Ishikawa (cell line): ENCODE results near the gene MYBPC2.

Experiments
- CEBPB ChIP-seq: IDR thresholded peaks from 2 replicates; pipeline ENCODE4 v1.6.1; 2012
- CREB1 ChIP-seq: IDR thresholded peaks from 2 replicates; pipeline ENCODE4 v1.6.1; 2012; ENCODE audit warnings: low read depth
- EGR1 ChIP-seq: IDR thresholded peaks from 2 replicates; pipeline ENCODE4 v1.6.1; 2012
- EP300 ChIP-seq: IDR thresholded peaks from 2 replicates; pipeline ENCODE4 v1.6.1; 2012; ENCODE audit warnings: borderline replicate concordance
- FOXM1 ChIP-seq: IDR thresholded peaks from 2 replicates; pipeline ENCODE4 v1.6.1; 2012; ENCODE audit warnings: low read depth, borderline replicate concordance
- NFIC ChIP-seq: IDR thresholded peaks from 2 replicates; pipeline ENCODE4 v1.6.1; 2012
- RAD21 ChIP-seq: IDR thresholded peaks from 2 replicates; pipeline ENCODE4 v1.6.1; 2012; ENCODE audit warnings: low read depth
- TAF1 ChIP-seq: IDR thresholded peaks from 2 replicates; pipeline ENCODE4 v1.6.1; 2012; ENCODE audit warnings: low read depth, mild to moderate bottlenecking
- TCF12 ChIP-seq: IDR thresholded peaks from 2 replicates; pipeline ENCODE4 v1.6.1; 2012; ENCODE audit warnings: low read depth
- TEAD4 ChIP-seq: IDR thresholded peaks from 2 replicates; pipeline ENCODE4 v1.6.1; 2012
- YY1 ChIP-seq: IDR thresholded peaks from 2 replicates; pipeline ENCODE4 v1.6.1; 2012; ENCODE audit warnings: low read depth
- ZBTB7A ChIP-seq: IDR thresholded peaks from 2 replicates; pipeline ENCODE4 v1.6.1; 2012; ENCODE audit warnings: low read depth
- TF ChIP-seq, protein P1 (sequence below): IDR thresholded peaks from 2 replicates; pipeline ENCODE4 v1.6.1; 2012
- TF ChIP-seq, protein P2 (sequence below): IDR thresholded peaks from 2 replicates; pipeline ENCODE4 v1.6.1; 2012; ENCODE audit warnings: low read depth, mild to moderate bottlenecking
- TF ChIP-seq, protein P3 (sequence below): IDR thresholded peaks from 2 replicates; pipeline ENCODE4 v1.6.1; 2012

The MYBPC2 gene

DNA sequence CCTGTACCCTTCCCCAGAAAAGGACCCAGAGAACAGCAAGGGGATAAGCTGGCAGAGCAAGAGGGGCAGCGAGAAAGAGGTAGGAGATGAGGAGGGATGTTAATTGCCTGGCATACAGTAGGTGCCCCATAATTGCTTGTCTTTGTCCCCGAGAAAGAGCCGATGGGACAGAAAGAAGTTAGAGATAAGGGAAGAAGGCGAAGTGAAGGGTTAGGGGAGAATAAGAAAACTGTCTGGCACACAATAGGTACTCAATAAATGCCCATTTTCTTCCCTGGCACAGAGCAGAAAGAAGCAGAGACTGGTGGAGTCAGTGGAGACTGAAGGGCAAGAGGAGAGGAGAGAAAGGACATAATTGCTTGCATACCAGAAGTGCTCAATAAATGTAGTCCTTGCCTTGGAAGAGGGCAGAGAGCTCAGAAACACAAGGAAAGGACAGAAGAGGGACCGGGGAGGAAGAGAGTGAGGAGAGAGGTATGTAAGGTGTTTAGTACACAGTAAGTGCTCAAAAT lies 62.4 kb downstream of the MYBPC2 start:
- no peak for TF ChIP-seq EGR1
- no peak for TF ChIP-seq CREB1
- no peak for TF ChIP-seq TCF12

DNA sequence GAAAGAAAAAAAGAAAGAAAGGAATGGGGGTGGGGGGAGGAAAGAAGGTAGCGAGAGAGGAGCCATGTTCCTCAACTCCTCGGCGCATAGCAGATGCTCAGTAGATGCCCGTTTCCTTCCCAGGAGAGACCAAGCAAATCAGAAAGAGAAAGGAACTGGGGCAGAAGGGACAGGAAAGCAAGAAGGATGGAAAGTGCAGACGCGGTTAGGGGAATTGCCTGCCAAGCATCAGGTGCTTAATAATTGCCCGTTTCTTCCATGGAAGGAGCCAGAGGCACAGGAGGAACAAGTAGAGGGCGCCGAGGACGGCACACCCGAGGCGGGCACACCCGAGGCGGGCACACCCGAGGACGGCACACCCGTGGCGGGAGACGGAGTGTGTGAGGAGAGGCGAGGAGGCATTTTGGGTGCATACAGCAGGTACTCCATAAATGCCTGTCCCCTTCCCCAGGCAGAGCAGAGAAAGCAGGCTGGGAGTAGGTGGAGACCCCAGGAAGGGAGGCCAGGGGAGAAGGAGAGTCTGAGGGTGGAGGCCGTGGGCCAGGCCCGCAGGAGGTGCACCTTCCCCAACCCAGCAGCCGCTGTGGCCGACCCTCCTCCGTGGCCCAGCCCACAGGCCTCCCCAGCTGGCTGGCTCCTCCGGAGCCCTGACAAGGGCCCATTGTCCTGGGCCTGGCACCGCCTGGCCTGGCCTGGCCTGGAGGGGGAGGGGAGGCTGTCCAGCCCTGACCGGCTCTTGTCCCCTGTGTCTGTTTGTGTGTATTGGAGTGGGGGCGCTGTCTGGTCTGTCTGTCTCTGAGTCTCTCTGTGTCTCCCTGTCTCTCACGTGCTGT lies 63.7 kb downstream of the MYBPC2 start:
- no peak for TF ChIP-seq ZBTB7A
- TF ChIP-seq, protein P1, sequence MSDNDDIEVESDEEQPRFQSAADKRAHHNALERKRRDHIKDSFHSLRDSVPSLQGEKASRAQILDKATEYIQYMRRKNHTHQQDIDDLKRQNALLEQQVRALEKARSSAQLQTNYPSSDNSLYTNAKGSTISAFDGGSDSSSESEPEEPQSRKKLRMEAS, result no peak

DNA sequence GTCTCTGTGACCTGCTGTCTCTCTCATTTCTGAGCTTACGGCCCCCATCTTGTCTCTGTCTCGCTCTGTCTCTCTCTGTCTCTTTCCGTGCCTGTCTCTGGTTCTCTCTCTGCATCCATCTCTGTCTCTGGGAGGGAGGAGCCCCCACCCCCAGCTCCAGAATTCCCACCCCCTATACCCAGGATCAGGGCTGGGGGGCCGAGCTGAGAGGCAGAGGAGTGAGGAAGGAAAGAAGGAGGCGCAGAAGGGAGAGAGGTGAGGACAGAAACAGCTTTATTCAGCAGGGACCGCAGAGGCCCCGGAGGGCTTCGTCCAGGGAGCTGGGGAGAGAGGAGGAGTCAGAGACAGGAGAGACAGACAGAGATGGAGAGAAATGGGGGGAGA lies 64.3 kb downstream of the MYBPC2 start:
- no peak for TF ChIP-seq TCF12
- no peak for TF ChIP-seq EGR1
- TF ChIP-seq CREB1, result no peak
- no peak for TF ChIP-seq TEAD4
- TF ChIP-seq FOXM1, result no peak
- TF ChIP-seq, protein P2, sequence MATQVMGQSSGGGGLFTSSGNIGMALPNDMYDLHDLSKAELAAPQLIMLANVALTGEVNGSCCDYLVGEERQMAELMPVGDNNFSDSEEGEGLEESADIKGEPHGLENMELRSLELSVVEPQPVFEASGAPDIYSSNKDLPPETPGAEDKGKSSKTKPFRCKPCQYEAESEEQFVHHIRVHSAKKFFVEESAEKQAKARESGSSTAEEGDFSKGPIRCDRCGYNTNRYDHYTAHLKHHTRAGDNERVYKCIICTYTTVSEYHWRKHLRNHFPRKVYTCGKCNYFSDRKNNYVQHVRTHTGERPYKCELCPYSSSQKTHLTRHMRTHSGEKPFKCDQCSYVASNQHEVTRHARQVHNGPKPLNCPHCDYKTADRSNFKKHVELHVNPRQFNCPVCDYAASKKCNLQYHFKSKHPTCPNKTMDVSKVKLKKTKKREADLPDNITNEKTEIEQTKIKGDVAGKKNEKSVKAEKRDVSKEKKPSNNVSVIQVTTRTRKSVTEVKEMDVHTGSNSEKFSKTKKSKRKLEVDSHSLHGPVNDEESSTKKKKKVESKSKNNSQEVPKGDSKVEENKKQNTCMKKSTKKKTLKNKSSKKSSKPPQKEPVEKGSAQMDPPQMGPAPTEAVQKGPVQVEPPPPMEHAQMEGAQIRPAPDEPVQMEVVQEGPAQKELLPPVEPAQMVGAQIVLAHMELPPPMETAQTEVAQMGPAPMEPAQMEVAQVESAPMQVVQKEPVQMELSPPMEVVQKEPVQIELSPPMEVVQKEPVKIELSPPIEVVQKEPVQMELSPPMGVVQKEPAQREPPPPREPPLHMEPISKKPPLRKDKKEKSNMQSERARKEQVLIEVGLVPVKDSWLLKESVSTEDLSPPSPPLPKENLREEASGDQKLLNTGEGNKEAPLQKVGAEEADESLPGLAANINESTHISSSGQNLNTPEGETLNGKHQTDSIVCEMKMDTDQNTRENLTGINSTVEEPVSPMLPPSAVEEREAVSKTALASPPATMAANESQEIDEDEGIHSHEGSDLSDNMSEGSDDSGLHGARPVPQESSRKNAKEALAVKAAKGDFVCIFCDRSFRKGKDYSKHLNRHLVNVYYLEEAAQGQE, result no peak
- TF ChIP-seq, protein P1, result no peak
- TF ChIP-seq CEBPB, result no peak
- no peak for TF ChIP-seq RAD21
- TF ChIP-seq EP300, result no peak
- TF ChIP-seq TAF1, result no peak
- no peak for TF ChIP-seq ZBTB7A
- TF ChIP-seq YY1, result no peak

DNA sequence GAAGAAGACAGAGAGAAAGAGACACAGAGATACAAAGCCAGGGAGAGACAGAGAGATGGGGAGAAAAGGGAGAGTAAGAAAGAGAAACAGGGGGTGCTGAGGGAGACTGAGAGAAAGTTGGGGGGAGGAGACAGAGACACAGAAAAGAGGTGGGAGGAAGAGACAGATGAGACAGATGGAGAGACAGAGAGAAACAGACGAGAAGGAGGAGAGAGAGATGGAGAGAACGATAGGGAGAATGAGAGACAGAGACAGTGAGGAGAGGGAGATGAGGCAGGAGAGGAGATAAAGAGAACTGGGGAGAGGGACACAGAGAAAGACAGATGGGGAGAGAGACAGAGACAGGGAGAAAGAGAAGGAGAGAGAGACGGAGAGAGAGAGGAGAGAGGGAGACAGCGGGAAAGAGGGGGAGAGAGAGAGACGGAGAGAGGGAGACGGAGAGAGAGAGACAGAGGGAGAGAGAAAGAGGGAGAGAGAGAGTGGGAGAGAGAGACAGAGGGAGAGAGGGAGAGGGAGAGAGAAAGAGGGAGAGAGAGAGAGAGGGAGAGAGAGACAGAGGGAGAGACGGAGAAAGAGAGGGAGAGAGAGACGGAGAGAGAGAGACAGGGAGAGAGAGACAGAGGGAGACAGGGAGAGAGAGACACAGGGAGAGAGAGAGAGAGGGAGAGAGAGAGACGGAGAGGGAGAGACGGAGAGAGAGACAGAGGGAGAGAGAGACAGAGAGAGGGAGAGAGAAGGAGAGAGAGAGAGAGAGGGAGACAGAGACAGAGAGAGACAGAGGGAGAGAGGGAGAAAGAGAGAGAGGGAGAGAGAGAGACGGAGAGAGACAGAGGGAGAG lies 65.7 kb downstream of the MYBPC2 start:
- TF ChIP-seq NFIC (no peak), EP300 (no peak), EGR1 (no peak), TCF12 (no peak), TAF1 (no peak), ZBTB7A (no peak), FOXM1 (no peak), RAD21 (no peak), CREB1 (no peak)
- TF ChIP-seq, protein P2, result no peak
- TF ChIP-seq, protein P1, result no peak
- TF ChIP-seq, protein P3, sequence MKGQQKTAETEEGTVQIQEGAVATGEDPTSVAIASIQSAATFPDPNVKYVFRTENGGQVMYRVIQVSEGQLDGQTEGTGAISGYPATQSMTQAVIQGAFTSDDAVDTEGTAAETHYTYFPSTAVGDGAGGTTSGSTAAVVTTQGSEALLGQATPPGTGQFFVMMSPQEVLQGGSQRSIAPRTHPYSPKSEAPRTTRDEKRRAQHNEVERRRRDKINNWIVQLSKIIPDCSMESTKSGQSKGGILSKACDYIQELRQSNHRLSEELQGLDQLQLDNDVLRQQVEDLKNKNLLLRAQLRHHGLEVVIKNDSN, result no peak

DNA sequence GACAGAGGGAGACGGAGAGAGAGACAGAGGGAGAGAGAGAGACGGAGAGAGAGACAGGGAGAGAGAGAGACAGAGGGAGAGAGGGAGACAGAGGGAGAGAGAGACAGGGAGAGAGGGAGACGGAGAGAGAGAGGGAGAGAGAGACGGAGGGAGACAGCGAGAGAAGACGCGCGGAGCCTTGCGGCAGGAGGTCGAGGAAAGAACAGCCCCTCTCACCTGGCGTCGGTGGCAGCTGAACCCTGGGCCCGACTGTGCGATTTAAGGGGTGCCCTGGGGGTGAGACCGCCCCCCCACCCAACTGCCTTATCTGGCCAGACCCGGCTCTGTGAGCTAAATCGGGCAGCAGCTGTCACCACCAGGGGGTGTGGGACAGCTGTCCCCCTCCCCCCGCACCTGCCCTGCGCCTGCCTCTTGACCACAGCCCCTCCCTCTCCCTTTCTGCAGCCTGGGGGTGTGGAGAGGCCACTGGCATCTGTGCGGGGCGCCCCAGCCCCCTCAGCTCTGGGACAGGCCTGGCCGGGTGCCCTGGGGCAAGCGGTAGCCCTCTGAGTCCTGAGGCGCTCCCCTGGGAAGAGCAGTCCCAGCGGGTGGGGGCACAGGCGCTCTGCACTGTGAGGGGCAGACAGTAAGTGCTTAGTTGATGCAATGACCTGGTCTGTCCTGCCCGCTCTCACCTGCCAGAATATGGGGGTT lies 67.5 kb downstream of the MYBPC2 start:
- TF ChIP-seq EGR1 (no peak), FOXM1 (no peak), RAD21 (no peak), CREB1 (no peak), TEAD4 (no peak), ZBTB7A (no peak), TAF1 (no peak), TCF12 (no peak), YY1 (no peak)
- TF ChIP-seq, protein P1, result no peak
- TF ChIP-seq, protein P2, result no peak
